IPS DF 4.7 (cell line): ENCODE measurements around the gene SPPL2B.

Experiments
- DNase-seq: peaks from one replicate; pipeline ENCODE4 v3.0.0-alpha.2; 2013; ENCODE audit warnings: low spot score; ENCODE audit errors: extremely low read depth

Gene SPPL2B

DNA sequence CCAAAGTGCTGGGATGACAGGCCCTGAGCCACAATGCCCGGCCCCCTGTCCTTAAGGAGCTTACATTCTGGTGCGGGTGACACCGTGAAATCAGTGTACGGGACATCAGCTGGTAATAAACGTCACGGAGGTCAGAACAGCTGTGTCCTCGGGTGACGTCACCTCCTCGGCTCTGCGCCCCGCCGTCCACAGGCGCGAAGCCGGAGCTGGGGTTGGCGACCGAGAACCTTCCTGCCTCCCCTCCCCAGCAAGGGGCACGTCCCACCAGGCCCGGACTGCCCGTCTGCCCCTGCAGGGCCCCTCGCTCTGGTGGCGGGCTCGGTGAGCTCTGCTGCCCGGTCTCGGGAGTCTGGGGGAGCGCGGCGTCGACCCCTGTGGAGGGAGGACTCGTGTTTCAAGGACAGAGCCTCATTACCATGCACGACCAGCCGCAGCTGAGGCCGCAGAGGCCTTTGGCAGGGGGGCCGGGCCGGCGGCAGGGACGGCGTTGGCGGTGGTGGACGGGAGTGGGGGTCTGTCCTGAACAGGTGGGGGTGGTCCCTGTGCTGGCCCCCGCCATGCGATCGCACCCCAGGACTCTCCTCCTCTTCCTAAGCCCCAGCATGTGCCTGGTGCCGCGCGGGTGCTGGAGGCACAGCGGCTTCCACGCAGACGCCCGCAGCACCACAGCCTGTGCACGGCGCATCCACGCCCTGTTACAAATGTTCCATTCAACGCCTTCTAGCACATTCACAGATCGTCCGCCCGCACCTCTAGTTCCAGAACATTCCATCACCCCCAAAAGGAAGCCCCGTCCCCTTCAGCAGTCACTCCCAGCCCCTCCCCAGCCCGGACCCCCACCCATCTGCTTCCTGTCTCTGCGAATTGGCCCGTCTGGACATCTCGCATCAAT, 25.9 kb upstream of the SPPL2B start:
- no peak for DNase-seq

DNA sequence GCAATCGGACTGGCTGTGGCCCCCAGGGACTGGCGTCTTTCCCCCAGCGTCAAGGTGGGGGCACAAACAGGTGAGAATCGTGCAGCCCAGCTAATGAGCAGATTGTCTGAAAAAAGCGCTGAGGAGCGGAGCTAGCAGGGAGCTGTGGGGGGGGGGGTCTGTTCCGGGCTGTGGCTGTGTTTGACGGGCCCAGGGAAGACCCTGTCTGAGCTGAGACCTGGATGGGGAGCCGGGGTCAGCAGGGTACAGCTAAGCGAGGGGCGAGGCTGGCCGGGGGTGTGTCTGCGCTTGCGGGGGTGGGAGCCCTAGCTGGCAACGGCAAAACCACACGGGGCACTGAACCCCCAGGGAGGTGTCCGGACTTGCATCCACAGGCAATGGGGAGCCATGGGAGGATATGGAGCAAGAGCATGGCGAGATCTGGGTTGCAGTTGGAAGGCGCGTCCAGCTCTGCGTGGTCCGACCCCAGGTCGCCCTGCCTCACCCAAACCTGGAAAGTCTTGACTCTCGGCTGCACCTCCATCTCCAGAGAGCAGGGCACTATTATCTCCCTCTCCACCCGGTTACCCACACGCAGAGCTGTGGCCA, 25.2 kb upstream of the SPPL2B start:
- no peak for DNase-seq

DNA sequence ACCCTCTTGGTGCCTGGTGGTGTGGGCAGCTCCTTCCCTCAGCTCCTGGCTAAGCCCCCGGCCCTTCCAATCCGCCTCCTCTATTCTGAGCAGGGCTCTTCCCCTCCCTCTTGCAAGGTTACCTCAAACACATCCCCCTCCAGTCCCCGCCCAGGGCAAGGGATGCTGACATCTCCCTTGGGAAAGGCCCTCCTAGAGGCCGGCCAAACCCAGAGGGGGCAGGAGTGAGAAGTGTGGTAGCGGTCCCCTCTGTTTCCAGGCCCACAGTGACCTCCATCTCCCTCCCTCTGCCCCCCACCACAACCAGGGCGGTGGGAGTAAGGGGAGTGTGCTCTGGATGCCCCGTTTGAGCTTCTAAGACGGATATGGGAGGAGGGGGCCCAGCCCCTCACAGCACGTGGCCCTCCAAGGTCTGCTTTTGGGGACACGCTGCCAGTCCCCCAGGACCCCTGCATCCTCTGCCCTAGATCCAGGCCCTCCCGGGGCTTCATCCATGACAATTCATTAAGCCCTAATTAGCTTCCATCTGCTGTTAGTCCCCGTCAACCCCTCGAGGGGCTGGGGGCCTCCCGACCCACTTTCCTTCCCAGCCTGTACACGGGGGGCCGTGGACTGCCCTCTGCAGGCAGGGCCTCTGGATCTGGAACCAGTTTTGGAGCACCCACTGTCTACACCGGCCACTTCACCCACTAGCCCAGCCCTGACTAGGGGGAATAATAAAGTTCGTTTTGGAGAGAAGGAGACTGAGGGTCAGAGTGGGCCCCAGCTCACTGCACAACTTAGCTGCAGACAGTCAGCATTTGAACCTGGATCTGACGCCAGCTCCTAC, 22.8 kb upstream of the SPPL2B start:
- no peak for DNase-seq

DNA sequence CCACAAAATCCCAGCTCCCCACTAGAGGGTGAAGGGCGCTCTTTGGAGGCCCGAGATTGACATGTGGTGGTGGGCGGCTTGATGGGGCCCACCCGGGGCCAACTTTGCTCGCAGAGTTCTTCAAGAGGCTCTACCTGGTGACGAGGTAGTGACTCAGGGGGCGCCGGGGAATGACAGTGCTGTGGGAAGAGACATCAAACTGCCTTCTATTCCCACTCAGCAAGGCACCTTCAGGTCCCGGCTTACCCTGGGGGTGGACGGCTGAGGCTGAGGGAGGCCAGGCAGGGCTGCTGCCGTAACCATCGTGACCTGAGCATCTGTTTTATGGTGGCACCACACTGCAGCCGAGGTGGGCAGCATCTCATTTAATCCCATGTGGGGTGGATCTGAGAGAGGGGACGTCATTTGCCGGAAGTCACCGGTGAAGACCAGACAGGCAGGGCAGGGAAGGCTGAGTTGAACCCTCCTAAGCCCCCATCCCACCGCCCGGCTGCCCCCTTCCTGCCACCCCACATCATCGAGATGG, 22.1 kb upstream of the SPPL2B start:
- DNase-seq: no peak

DNA sequence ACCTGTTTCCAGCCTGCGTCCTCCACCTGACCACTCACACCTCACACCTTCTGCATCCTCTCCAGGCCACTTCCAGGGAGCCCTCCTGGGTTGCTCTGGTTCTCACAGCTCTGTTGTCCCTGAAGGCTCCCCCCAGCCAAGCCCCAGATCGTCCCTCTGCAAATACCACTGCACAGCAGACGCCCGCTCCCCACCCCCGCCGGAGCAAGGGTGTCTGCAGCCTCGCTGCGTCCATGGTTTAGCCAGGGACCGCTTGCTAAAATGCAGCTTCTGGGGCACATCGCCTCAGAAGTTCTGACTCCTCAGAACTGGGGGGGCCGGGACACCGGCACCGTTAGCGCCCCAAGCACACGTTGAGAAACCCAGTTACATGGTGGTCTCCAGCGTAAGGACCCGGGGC, 21.5 kb upstream of the SPPL2B start:
- DNase-seq: no peak

DNA sequence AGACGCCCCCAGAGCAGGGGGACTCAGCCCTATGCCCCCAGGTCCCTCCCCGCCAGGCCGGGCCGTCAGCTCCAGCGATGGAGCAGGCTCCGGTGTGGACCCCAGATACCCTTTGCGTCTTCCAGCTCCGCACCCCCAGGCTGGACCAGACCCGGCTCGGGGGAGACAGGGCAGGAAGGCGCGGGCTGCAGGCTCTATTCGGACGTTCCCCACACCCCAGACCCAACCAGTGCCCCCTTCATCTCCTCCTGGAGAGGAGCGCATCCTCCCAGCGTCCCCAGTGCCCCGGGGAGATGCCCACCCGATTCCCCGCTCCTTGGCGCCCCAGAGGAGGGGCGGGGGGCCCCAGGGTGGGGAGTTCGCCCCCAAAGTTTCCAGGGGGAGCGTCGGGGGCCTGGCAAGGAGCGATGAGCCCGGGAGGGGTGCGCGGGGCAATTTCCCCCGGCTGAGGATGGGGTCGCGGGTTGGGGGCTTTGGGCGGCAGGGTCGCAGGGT, 20.9 kb upstream of the SPPL2B start:
- no peak for DNase-seq

DNA sequence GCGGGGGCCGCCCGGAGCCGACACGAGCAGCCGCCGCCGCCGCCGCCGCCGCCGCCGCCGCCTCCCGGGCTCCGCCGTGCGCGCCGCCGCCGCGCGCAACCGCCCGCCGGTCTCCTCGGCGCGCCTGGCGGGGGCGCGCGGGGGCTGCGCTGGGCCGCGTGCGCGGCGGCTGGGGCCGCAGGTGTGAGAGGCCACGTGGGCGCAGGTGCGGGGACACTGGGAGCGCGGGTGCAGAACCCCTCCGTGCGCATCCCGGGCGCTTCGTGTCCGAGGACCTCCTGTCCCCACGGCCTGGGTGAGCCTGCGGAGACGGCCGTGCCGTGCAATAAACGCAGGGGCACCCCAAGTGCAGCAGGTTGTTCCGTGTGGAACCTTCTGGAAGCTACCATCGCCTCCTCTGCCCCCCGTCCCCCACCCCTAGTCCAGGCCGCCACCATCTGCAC, 20.3 kb upstream of the SPPL2B start, which contains the start of gene LINGO3:
Gene LINGO3, minus strand, starts transcription at position 41 of the 443 bp plus-strand sequence. CDS start 16,378 bp downstream, outside the sequence.
- DNase-seq: no peak

DNA sequence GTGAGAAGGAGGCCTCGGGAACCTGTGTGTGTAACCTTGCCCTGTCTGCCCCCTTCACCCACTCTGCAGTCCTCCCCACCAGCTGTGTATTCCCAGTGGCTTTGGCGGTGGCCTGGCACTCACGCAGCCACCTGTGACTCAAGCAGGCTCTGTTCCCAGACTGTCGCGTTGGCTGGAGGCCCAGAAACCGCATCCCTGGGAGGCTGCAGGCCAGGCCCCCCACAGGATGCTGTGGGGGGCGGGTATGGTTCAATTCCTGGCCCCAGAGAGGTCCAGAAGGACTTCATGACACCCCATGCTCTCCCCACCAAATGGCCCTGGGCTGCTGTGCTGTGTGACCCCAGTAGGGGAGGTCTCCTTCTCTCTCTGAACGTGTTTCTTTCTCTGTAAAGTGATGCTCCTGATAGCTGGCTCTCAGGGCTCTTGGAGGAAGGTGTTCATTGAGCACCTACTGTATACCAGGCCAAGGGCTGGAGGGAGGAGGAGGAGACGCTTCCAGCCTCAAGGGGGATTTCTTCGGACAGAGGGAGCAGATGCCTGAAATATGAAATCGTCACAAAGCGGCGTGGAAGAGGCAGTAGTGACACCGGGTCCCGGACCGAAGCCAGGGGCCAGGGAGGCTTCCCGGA, 18.6 kb upstream of the SPPL2B start:
- DNase-seq: no peak

DNA sequence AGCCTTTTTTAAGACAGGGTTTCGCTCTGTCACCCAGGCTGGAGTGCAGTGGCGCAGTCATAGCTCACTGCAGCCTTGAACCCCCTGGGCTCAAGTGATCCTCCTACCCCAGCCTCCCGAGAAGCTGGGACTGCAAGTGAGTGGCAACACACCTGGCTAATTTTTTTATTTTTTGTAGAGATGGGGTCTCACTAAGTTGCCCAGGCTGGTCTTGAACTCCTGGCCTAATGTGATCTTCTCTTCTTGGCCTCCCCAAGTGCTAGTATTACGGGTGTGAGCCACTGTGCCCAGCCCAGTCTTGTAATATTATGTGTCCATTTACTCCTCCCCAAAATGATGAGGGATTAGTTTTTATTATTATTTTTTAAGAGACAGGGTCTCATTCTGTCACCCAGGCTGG, 17.4 kb upstream of the SPPL2B start:
- DNase-seq: no peak

DNA sequence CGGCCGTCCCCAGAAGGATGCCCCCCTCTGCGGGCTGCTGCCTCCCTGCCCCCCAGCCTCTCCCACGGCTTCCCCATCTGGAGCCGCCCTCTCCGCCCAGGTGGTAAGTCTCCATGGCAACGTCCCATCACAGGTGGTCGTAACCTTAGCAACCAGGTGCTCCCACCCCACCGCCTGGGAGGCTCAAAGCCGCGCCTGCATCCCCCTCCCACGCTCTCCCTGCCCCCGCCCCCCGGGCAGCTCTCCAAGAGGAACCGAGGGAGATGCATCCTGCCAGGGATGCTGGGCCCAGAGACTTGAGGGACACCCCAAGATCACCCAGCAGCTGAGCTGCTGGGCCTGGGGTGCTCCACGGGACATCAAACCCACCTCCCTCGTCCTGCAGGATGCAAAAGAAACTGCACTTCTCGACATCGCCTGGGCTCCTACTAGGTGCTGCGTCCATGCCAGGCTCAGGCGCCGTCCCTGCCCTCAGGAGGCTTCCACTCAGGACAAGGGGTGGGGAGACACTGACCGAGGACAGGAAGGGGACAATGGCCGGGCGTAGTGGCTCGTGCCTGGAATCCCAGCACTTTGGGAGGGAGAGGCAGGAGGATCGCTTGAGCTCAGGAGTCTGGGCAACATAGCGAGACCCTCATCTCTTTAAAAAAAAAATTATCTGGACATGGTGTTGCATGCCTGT, 15.5 kb upstream of the SPPL2B start:
- DNase-seq: no peak

DNA sequence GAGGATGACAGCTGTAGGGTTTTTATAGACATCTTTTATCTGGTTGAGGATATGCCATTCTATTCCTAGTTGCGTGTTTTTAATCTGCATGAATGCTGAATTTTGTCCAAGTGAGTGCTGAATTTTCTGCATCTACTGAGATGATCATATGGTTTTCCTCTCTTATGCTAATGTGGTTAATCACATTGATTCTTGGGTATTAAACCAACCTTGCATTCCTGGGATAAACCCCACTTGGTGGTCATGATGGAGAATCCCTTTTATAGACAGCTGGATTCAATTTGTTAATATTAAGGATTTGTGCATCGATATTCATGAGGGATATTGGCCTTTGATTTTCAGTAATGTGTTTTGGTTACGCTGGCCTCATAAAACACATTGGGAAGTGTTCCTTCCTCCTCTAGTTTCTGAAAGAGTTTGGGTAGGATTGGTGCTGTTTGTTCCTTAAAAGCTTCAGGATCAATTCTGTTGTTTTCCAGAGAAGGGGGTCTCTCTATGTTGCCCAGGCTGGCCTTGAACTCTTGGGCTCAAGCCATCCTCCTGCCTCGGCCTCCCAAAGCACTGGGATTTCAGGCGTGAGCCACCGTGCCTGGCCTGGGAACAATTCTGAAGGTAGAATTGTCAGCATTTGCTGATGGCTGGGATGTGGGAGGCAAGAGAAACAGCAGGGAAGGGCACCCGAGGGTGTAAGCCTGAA, 13.2 kb upstream of the SPPL2B start:
- no peak for DNase-seq

DNA sequence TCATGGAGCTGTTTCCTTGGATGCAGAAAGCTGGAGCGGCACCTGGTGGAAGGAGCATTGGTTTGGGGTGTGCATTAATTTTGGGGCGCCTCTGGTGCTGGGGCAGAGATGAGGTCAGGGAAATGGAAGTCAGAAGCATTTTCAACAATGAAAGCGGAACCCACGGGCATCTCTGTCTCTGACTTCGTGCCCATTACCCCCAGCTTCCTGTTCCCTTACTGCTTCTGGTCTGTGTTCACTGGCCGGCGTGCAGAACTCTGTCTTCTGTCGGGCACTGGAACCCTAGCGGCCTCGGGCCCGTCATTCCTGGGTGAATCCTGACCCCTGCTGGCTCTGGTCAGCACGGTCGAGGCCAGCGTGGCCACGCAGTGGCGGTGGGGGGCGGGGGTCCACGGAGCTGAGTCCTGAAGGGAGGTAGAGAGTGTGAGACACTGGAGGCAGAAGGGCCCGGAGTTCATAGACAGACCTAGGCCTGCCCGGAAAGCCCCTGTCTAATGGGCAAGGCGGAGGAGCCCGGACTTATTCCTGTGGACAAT, 12.6 kb upstream of the SPPL2B start:
- DNase-seq: no peak

DNA sequence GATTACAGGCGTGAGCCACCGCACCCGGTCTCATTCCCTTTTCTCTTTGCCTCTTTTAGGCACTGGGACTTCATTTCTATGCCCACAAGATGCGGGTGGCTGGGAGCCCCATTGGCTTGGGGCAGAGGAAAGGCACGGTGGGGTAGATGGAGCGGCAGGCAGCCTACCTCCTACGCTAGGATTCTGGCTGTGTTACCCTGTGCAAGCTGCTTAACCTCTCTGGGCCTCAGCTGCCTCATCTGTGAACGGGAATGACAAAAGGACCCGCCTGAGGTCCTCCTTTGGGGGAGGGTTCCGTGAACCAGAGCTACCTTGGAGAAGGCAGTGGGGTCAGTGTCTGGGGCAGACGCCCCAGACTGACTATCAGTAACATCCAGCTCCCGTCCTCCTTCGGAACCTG, 11.2 kb upstream of the SPPL2B start:
- DNase-seq: no peak

DNA sequence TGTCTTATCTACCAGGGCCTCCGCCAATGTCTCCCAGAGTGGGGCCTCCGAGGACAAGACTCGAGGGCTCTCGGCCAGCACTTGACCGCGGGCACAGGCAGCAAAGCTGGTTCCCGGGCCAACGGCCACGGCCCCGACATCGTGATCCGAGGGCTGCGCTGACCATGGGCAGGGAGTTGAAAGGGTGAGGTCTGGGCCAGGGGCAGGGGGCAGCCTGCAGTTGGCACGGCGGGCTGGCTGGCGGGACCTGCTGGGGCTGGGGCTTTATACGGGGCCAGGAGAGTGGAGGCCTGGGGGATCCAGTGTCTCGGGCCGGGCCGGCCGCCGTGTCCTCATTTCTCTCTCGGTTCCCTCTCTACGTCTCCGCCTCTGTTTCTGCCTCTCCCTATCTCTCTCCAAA, 10.7 kb upstream of the SPPL2B start:
- DNase-seq: no peak

DNA sequence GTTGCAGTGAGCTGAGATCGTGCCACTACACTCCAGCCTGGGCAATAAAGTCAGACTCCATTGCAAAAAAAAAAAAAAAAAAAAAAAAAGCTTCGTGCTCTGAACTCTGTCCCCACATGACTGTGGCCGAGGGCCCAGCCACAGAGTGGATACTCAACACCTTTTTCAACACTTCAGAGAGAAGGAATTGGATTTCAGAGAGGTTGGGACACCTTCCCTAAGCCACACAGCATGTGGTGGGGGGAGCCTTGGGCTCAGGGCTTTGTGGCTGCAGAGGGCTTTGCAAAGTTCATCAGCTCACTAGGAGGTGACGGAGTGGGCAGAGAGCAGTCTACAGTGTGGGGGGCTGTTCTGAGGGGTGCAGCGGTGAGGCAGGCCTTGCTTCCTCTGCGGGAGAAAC, 9.6 kb upstream of the SPPL2B start:
- no peak for DNase-seq

DNA sequence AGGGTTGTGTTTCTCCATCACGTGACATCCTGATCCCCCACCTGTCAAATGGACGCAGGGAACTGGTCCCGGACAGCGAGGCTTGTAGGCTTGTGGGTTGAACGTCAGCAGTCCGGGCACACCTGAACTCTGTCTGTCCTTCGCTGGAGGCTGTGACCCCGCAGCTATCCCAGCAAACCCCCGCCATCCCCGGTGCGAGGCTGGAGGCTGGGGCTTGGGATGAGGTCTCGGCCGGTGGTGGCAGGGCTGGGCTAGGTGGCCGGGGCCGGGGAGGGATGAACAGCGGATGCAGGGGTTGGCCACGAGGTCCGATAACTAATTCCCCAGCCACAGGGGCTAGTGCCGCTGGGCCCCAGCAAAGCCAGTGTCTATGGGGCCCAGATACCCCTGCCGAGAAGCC, 8.9 kb upstream of the SPPL2B start:
- DNase-seq: no peak

DNA sequence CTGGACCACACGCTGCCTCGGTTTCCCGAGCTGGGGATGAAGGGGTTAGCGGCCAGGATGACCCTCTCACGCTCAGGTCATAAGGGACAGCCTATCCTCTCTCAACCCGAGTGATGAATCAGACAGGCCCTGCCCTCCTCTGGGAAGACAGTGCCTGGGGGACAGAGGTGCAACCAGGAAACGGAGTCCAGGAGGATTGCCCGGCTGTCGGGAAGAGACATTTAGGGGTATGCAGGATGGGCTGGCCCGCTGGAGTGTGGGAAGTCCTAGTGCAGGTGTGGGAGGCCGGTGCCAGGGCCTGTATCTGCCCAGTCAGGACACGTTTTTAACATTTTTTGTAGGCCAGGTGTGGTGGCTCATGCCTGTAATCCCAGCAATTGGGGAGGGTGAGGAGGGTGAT, 8.4 kb upstream of the SPPL2B start:
- no peak for DNase-seq

DNA sequence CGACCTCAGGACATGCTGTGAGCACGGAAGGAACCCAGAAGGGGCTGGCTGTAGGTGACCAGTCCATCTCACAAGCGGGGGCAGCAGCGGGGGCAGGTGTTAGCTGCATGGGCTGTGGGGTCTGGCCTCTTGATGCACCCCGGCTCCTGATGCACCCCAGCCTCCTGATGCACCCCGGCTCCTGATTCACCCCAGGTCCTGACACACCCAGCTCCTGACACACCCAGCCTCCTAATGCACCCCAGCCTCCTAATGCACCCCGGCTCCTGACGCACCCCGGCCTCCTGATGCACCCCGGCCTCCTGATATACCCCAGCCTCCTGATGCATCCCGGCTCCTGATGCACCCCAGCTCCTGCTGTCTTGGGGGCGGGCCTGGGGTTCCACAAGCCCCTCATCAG, 7.5 kb upstream of the SPPL2B start:
- no peak for DNase-seq

DNA sequence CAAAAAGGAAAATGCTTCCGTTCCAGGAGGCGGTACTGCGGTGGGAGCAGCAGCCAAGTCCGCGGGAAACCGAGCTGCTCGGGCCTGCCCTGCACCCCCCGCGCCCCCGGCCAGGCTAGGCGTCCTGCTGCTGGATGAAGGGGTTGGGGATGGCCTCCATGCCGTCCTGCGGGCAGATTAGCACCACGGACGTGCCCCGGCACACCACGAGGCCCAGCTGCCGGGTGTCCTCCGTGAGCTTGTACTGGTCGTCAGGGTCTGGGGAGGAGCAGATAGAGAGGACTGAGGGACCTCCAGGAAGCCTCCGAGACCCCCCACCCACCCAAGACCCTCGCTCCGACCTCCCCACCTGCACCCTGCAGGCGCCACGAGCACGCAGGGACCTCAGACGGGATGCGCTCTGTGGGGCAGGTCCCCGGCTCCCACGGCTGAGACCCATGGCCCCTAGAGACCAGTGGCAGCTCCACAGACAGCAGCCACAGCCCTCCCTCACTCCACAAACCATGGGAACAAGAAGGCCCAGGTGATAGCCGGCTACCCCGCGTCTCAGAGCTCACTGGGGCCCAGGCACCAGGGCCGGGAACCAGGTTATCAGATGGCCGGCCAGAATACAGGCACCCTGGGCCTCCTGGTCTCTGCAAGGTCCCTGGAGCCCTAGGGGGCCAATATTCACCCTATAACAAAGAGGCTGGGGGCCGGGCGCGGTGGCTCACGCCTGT, 6.8 kb upstream of the SPPL2B start:
- DNase-seq: no peak
